GM19324 (cell line): ENCODE results near the gene DNAH9.

ENCODE experiments used
- ATAC-seq: cut with Tn5 transposase; IDR thresholded peaks from one replicate; pipeline ENCODE4 v1.9.1; 2021; ENCODE audit warnings: mild to moderate bottlenecking, moderate library complexity; ENCODE audit not compliant: unreplicated experiment, low FRiP score

DNAH9 gene, protein sequence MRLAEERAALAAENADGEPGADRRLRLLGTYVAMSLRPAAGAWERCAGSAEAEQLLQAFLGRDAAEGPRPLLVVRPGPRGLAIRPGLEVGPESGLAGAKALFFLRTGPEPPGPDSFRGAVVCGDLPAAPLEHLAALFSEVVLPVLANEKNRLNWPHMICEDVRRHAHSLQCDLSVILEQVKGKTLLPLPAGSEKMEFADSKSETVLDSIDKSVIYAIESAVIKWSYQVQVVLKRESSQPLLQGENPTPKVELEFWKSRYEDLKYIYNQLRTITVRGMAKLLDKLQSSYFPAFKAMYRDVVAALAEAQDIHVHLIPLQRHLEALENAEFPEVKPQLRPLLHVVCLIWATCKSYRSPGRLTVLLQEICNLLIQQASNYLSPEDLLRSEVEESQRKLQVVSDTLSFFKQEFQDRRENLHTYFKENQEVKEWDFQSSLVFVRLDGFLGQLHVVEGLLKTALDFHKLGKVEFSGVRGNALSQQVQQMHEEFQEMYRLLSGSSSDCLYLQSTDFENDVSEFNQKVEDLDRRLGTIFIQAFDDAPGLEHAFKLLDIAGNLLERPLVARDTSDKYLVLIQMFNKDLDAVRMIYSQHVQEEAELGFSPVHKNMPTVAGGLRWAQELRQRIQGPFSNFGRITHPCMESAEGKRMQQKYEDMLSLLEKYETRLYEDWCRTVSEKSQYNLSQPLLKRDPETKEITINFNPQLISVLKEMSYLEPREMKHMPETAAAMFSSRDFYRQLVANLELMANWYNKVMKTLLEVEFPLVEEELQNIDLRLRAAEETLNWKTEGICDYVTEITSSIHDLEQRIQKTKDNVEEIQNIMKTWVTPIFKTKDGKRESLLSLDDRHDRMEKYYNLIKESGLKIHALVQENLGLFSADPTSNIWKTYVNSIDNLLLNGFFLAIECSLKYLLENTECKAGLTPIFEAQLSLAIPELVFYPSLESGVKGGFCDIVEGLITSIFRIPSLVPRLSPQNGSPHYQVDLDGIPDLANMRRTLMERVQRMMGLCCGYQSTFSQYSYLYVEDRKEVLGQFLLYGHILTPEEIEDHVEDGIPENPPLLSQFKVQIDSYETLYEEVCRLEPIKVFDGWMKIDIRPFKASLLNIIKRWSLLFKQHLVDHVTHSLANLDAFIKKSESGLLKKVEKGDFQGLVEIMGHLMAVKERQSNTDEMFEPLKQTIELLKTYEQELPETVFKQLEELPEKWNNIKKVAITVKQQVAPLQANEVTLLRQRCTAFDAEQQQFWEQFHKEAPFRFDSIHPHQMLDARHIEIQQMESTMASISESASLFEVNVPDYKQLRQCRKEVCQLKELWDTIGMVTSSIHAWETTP (N-terminal part only)

DNA sequence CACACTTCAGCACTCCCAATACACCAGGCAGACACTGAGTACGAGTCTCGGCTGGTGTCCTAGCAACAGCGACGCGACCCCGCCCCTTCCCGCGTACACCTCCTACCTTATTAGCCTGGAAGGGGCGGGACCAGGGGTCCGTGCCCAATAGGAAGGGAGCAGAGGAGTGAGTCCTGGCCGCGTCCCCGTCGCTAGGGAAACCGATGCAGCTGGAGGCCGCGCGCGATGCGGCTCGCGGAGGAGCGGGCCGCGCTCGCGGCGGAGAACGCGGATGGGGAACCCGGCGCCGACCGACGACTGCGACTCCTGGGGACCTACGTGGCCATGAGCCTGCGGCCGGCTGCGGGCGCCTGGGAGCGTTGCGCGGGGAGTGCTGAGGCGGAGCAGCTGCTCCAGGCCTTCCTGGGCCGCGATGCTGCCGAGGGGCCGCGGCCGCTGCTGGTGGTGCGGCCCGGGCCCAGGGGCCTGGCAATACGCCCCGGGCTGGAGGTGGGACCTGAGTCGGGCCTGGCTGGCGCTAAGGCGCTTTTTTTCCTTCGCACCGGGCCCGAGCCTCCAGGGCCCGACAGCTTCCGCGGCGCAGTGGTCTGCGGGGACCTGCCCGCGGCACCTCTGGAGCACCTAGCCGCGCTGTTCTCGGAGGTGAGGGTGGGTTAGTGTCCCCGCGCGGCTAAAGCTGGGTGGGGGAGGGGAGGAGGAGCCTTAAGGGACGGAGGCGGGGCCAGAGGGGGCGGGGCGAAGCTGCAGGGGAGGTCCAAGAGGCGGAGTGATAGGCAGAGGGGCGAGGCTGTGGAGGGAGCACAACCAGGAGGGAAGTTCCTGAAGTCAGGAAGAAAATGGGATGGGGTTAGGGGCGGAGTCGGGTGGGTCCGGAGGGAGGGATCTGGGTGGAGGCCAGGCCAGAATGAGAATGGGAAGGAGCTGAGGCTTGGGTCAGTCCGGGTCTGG is at the start of gene DNAH9:
TSS of gene DNAH9 (plus strand) at position 197 of the 948 bp plus-strand sequence. CDS start at position 226, 29 bp downstream.
- ATAC-seq: no peak

GRCh38 chr17:11550431-11550830 is 47.8 kb upstream of the DNAH9 start:
- no peak for ATAC-seq

- no peak for ATAC-seq
Measured at GRCh38 chr17:11551442-11551841, 46.8 kb upstream of the DNAH9 start.

DNA sequence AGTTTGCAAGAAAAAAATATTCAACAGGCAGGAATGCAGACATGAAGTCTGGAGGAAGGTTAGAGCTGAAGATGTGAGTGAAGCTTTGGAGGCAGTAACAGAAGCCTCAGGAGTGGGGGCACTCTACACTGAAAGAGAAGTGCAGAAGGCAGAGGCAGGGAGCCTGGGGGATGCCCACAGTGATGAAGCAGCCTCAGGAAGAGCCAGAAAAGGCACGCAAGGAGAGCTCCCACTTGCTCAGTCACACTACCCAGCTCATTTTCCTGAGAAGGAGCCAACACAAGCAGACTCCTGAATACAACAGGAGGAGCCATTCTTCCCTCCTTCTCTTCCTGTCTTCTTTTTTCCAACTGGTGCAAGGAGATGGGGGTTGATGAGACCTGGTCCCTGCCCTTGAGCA is 45.1 kb upstream of the DNAH9 start:
- ATAC-seq: no peak

GRCh38 chr17:11554042-11554441 is 44.2 kb upstream of the DNAH9 start:
- no peak for ATAC-seq

GRCh38 chr17:11554542-11554941 is 43.7 kb upstream of the DNAH9 start:
- no peak for ATAC-seq

DNA sequence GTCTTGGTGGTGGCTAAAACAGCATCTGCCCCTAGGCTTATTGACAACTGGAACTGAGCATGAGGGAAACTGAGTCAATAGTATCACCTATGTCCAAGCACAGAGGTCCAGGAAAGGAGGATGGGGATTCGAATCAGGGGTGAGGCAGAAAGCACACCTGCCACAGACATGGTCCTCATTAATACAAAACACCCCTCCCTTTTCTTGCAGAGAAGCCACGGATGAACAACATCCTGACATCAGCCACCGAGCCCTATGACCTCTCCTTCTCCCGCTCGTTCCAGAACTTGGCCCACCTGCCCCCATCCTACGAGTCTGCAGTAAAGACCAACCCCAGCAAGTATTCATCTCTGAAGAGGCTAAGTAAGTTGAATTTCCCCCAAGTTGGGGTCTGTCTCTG is 42.7 kb upstream of the DNAH9 start:
- ATAC-seq: no peak

DNA sequence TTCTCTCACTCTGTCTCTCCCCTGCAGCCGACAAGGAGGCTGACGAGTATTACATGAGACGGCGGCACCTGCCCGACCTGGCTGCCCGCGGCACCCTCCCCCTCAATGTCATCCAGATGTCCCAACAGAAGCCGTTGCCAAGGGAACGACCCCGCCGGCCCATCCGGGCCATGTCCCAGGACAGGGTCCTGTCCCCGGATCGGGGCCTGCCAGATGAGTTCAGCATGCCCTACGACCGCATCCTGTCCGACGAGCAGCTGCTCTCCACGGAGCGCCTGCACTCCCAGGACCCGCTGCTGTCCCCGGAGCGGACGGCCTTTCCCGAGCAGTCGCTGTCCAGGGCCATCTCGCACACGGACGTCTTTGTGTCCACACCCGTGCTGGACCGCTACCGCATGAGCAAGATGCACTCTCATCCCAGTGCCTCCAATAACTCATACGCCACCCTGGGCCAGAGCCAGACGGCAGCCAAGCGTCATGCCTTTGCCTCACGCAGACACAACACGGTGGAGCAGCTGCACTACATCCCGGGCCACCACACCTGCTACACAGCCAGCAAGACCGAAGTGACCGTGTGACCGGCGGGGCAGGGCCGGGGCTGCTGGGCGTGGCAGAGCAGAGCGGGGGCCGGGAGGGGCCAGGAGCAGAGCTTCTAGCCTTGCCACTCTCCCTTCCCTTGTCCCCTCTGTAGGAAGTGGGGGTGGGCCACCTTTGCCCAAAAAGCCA is 40.4 kb upstream of the DNAH9 start:
- ATAC-seq: no peak

- no peak for ATAC-seq
Measured at GRCh38 chr17:11558681-11559234, 39.5 kb upstream of the DNAH9 start.

DNA sequence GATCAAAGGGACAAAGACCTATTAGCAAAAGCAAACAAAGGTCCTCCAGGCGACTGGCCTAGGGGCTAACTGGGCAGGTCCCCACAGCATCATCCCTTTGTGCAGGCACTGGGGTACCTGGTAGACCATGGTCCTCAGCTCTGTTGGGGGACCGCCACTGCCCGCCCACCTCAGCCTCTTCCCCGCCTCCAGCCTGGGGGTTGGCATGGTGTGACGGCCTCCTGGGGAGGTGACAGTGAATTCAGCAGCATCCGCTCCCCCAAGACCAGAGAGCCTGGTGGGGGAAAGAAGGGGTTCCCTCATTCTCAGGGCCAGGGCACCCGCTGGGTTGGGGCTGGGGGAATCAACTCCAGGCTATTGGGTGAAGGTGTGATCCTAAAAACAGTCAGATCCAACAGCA is 38.7 kb upstream of the DNAH9 start:
- no peak for ATAC-seq

DNA sequence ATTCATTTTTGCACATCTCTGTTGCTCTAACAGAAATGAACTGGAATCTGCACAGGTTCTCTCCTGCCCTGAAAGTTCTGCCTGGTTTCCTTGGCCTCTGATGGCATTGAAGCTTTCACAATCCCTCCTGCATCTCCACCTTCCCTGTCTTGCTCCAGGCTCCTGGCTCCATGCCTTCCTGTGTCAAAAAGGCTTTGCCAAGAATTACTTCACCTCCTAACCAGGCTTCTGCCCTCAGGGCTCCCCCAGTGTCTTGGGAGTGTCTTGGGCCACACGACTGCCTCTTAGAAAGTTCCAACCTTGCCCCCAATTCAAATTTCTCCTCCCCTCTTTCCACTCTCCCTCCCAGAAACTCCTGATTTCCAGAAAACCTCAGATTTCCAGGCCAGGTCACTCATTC is 37.0 kb upstream of the DNAH9 start:
- no peak for ATAC-seq

- no peak for ATAC-seq
Measured at GRCh38 chr17:11561702-11562101, 36.6 kb upstream of the DNAH9 start.

- no peak for ATAC-seq
Measured at GRCh38 chr17:11564589-11565380, 33.5 kb upstream of the DNAH9 start.

DNA sequence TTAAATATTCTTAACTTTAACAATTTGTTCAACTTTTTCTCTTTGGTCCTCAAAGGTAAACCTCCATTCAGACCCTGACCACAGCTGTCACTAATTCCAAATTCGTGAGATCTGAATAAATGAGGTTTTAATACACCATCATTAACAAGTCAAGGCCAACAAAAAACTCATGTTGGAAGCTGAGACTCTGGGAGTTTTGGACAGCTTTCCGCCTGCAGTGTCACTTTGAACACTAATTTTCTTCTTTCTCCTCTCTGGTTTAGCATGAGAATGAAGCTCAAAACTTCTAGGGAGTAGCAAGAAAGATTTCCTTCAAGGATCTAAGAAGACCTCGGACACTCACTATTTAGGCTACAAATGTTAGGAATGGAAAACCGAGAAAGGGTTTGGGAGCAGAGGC is 32.7 kb upstream of the DNAH9 start:
- ATAC-seq: no peak

GRCh38 chr17:11578998-11579397 is 19.3 kb upstream of the DNAH9 start:
- no peak for ATAC-seq

GRCh38 chr17:11580677-11581076 is 17.6 kb upstream of the DNAH9 start:
- no peak for ATAC-seq

DNA sequence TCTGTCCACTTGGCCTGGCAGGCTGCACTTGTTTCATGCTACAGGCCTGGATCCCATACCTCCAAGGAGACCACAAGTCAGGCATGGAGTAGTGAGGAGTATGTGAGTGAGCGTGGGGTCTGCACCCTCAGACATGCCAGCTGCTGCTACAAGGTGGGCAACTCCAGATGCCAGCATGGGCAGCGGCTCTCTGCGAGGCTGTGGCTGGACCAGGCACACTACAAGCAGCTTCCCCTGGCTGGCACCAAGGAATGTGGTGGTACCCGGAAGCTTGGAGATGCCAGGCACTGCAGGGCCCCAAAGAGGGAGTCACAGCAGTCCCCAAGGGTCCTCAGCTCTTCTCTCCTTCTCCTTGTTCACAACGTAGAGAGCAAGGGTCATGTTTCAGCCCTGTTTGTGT is 16.1 kb upstream of the DNAH9 start:
- ATAC-seq: no peak
